ENCODE measurements around the gene CTNND2.

The CTNND2 gene

GRCh38 chr5:11258001-11258400, 646.2 kb downstream of the CTNND2 start:
- DNase-seq (ENCODE audit: low read depth in 2 of 2): no peak

- no peak for DNase-seq (ENCODE audit: low read depth in 2 of 2)
Measured at GRCh38 chr5:11252523-11252922, 651.7 kb downstream of the CTNND2 start.

- no peak for DNase-seq (ENCODE audit: low read depth in 2 of 2)
Measured at GRCh38 chr5:11252075-11252474, 652.2 kb downstream of the CTNND2 start.

- no peak for DNase-seq (ENCODE audit: low read depth in 2 of 2)
Measured at GRCh38 chr5:11251247-11251646, 653.0 kb downstream of the CTNND2 start.

- no peak for DNase-seq (ENCODE audit: low read depth in 2 of 2)
Measured at GRCh38 chr5:11248966-11249365, 655.3 kb downstream of the CTNND2 start.

GRCh38 chr5:11247224-11247623, 657.0 kb downstream of the CTNND2 start:
- DNase-seq (ENCODE audit: low read depth in 2 of 2): no peak

- DNase-seq (ENCODE audit: low read depth in 2 of 2): no peak
Measured at GRCh38 chr5:11240293-11241190, 663.7 kb downstream of the CTNND2 start.

- no peak for DNase-seq (ENCODE audit: low read depth in 2 of 2)
Measured at GRCh38 chr5:11239261-11240015, 664.8 kb downstream of the CTNND2 start.

- no peak for DNase-seq (ENCODE audit: low read depth in 2 of 2)
Measured at GRCh38 chr5:11234501-11234911, 669.7 kb downstream of the CTNND2 start.

- DNase-seq (ENCODE audit: low read depth in 2 of 2): no peak
Measured at GRCh38 chr5:11230890-11231289, 673.4 kb downstream of the CTNND2 start.

- DNase-seq (ENCODE audit: low read depth in 2 of 2): no peak
Measured at GRCh38 chr5:11227064-11227463, 677.2 kb downstream of the CTNND2 start.

- DNase-seq (ENCODE audit: low read depth in 2 of 2): no peak
Measured at GRCh38 chr5:11224436-11225187, 679.6 kb downstream of the CTNND2 start.

GRCh38 chr5:11222169-11222568, 682.1 kb downstream of the CTNND2 start:
- no peak for DNase-seq (ENCODE audit: low read depth in 2 of 2)

GRCh38 chr5:11214864-11215644, 689.2 kb downstream of the CTNND2 start:
- DNase-seq (ENCODE audit: low read depth in 2 of 2): no peak

GRCh38 chr5:11212706-11213105, 691.5 kb downstream of the CTNND2 start:
- no peak for DNase-seq (ENCODE audit: low read depth in 2 of 2)

GRCh38 chr5:11197726-11198125, 706.5 kb downstream of the CTNND2 start:
- no peak for DNase-seq (ENCODE audit: low read depth in 2 of 2)

GRCh38 chr5:11191673-11192072, 712.6 kb downstream of the CTNND2 start:
- DNase-seq (ENCODE audit: low read depth in 2 of 2): no peak

GRCh38 chr5:11182441-11183080, 721.7 kb downstream of the CTNND2 start:
- DNase-seq (ENCODE audit: low read depth in 2 of 2): peak; percentile 8 to 18

- no peak for DNase-seq (ENCODE audit: low read depth in 2 of 2)
Measured at GRCh38 chr5:11181940-11182339, 722.3 kb downstream of the CTNND2 start.

GRCh38 chr5:11180890-11181289, 723.4 kb downstream of the CTNND2 start:
- DNase-seq (ENCODE audit: low read depth in 2 of 2): no peak

Measured in fibroblast of skin of left quadriceps (primary cell).